Lung (tissue), 12 donors: ENCODE measurements around the gene EBF3. TPM values are rescaled to one million over a fixed set of nuclear protein-coding genes. Genes with fewer than 3 reads are reported as not detected.

Experiments used
- ATAC-seq: fragments of 200-7000 bp; cut with Tn5 transposase; one replicate; pipeline ENCODE4 v1.9.1; 2020; ENCODE audit warnings: moderate number of reproducible peaks; ENCODE audit not compliant: insufficient read depth, low FRiP score
- DNase-seq, 3 donors: peaks; one replicate each; pipeline ENCODE4 v3.0.0-alpha.2; 2013 to 2017
- H3K27ac ChIP-seq, 2 donors: one replicate each; pipeline ENCODE4 v1.5.1; 2013; ENCODE audit warnings: mild to moderate bottlenecking in 2 of 2, moderate library complexity in 2 of 2, control low read depth in 1 of 2, inconsistent platforms in 1 of 2, low read depth in 1 of 2, low read length in 1 of 2
- H3K27me3 ChIP-seq, 3 donors: one replicate each; pipeline ENCODE4 v1.5.1; 2013; ENCODE audit warnings: low read length in 2 of 3; ENCODE audit not compliant: control insufficient read depth in 3 of 3, insufficient read depth in 3 of 3
- H3K36me3 ChIP-seq, 4 donors: one replicate each; pipeline ENCODE4 v1.5.1; 2013; ENCODE audit warnings: low read length in 4 of 4, mild to moderate bottlenecking in 1 of 4, moderate library complexity in 1 of 4; ENCODE audit not compliant: control insufficient read depth in 4 of 4, insufficient read depth in 4 of 4
- H3K4me1 ChIP-seq, 5 donors: one replicate each; pipeline ENCODE4 v1.5.1; 2013; ENCODE audit warnings: low read length in 5 of 5, mild to moderate bottlenecking in 2 of 5, moderate library complexity in 1 of 5; ENCODE audit not compliant: control insufficient read depth in 5 of 5, insufficient read depth in 5 of 5
- H3K4me3 ChIP-seq: one replicate; pipeline ENCODE4 v1.5.1; 2013; ENCODE audit warnings: mild to moderate bottlenecking, control low read depth, moderate library complexity
- H3K9ac ChIP-seq, 2 donors: one replicate each; pipeline ENCODE4 v1.5.1; 2013; ENCODE audit warnings: low read length in 2 of 2, control low read depth in 1 of 2; ENCODE audit not compliant: insufficient read depth in 1 of 2
- H3K9me3 ChIP-seq, 4 donors: one replicate each; pipeline ENCODE4 v1.5.1; 2013; ENCODE audit warnings: low read length in 3 of 4, mild to moderate bottlenecking in 1 of 4, moderate library complexity in 1 of 4; ENCODE audit not compliant: control insufficient read depth in 4 of 4, insufficient read depth in 3 of 4
- CTCF ChIP-seq: IDR thresholded peaks from 2 replicates; pipeline ENCODE4 v1.5.1; 2012; ENCODE audit warnings: mild to moderate bottlenecking; ENCODE audit errors: control extremely low read depth, extremely low read depth
- WGBS, 2 donors: extraction: QIAGEN DNeasy Blood & Tissue Kit; methylation state at CpG; one replicate each; pipeline ENCODE4 v1.1.7; 2013; 5-methylcytosine and 5-hydroxymethylcytosine counted together
- polyA plus RNA-seq, 2 donors: library from polyadenylated mRNA; stranded (reverse); fragments of 200-250 nt; gene quantifications; one replicate each; pipeline ENCODE4 v1.2.1, GENCODE V29; 2013
- total RNA-seq, 2 donors: library from RNA; depleted of rRNA in 1 of 2; stranded (reverse); fragments of >200 nt in 1 of 2; gene quantifications; one replicate each; pipeline ENCODE4 v1.2.1, GENCODE V29; 2014 to 2021
- donor health status: control.
- donor health status: control.
- donor health status: Bipolar disorder and iron deficiency.
- donor health status: healthy.
- donor health status: DM: yes; HTN: yes; CAD: no.

EBF3 gene
- total and polyA plus RNA-seq, 4 donors: 0.06 to 1.1 (median 0.08) TPM; not detected in 1

GRCh38 chr10:129844216-129844766, 119.8 kb downstream of the EBF3 start:
- H3K9ac ChIP-seq: no peak overlapping the region
- peaks cover 0 to 3% (median 0%) of the 10 kb centered on the region in 5 donors for H3K4me1 ChIP-seq
- H3K27ac ChIP-seq: no peak overlapping the region
- ATAC-seq (no peak), DNase-seq (no peak)
- no peaks in the 10 kb centered on the region for H3K36me3 ChIP-seq
- peaks cover 0 to 4% (median 0%) of the 10 kb centered on the region in 3 donors for H3K27me3 ChIP-seq
- WGBS, 2 donors: 93 to 94% methylated on average over 12 of the region's 12 CpGs
- no peak for TF ChIP-seq CTCF
- no peak overlapping the region for H3K4me3 ChIP-seq
- H3K9me3 ChIP-seq: peaks cover 0 to 3% (median 0%) of the 10 kb centered on the region in 4 donors

- Histone ChIP-seq H3K9me3 (peaks cover 0 to 3% (median 0%) of the 10 kb centered on the region in 4 donors), H3K4me3 (no peak overlapping the region), H3K36me3 (no peaks in the 10 kb centered on the region), H3K9ac (no peak overlapping the region), H3K27me3 (peaks cover 0 to 4% (median 0%) of the 10 kb centered on the region in 3 donors), H3K4me1 (peaks cover 0 to 3% (median 0%) of the 10 kb centered on the region in 5 donors), H3K27ac (no peak overlapping the region)
- no peak for TF ChIP-seq CTCF
- WGBS, 2 donors: 95 to 96% methylated on average over 12 of the region's 12 CpGs
- ATAC-seq (no peak), DNase-seq (no peak)
Measured at GRCh38 chr10:129843702-129844101, 120.4 kb downstream of the EBF3 start.

- no peak for TF ChIP-seq CTCF
- DNase-seq (no peak), ATAC-seq (no peak)
- no peak overlapping the region for H3K9ac ChIP-seq
- peaks cover 0 to 5% (median 0%) of the 10 kb centered on the region in 4 donors for H3K9me3 ChIP-seq
- WGBS, 2 donors: 88 to 90% methylated on average over 22 of the region's 22 CpGs
- H3K4me3 ChIP-seq: no peak overlapping the region
- peaks cover 0 to 3% (median 0%) of the 10 kb centered on the region in 5 donors for H3K4me1 ChIP-seq
- H3K36me3 ChIP-seq: no peaks in the 10 kb centered on the region
- H3K27me3 ChIP-seq: peaks cover 0 to 4% (median 0%) of the 10 kb centered on the region in 3 donors
- H3K27ac ChIP-seq: no peak overlapping the region
Measured at GRCh38 chr10:129843131-129843541, 120.9 kb downstream of the EBF3 start.

- ATAC-seq (no peak), DNase-seq (no peak)
- no peak for TF ChIP-seq CTCF
- Histone ChIP-seq H3K27ac (no peak overlapping the region), H3K9me3 (peaks cover 0 to 5% (median 0%) of the 10 kb centered on the region in 4 donors), H3K27me3 (peaks cover 0 to 4% (median 0%) of the 10 kb centered on the region in 3 donors), H3K9ac (no peak overlapping the region), H3K4me3 (no peak overlapping the region), H3K36me3 (no peaks in the 10 kb centered on the region), H3K4me1 (peaks cover 0 to 2% (median 0%) of the 10 kb centered on the region in 5 donors)
- 95 to 96% methylated on average over 21 of the region's 21 CpGs for WGBS, 2 donors
Measured at GRCh38 chr10:129842031-129842430, 122.0 kb downstream of the EBF3 start.
